Liver (tissue), 9 donors: ENCODE measurements around the gene COX10. TPM values are rescaled to one million over a fixed set of nuclear protein-coding genes. Genes with fewer than 3 reads are reported as not detected.

Experiments used
- DNase-seq: peaks from one replicate; pipeline ENCODE4 v3.0.0-alpha.2; 2017; ENCODE audit warnings: low spot score
- H3K27ac ChIP-seq, 2 donors: one replicate each; pipeline ENCODE4 v1.7.0; 2013; ENCODE audit warnings: inconsistent platforms in 2 of 2, low read length in 2 of 2, control low read depth in 1 of 2, low read depth in 1 of 2, mild to moderate bottlenecking in 1 of 2
- H3K27me3 ChIP-seq, 4 donors: one replicate each; pipeline versions ENCODE4 v1.6.1 to v1.7.0; 2013; ENCODE audit warnings: low read length in 3 of 4, inconsistent platforms in 1 of 4, mild to moderate bottlenecking in 1 of 4, moderate library complexity in 1 of 4; ENCODE audit not compliant: control insufficient read depth in 4 of 4, insufficient read depth in 4 of 4
- H3K36me3 ChIP-seq, 4 donors: one replicate each; pipeline versions ENCODE4 v1.6.1 to v1.7.0; 2013; ENCODE audit warnings: low read length in 3 of 4, mild to moderate bottlenecking in 3 of 4, low read depth in 1 of 4, moderate library complexity in 1 of 4; ENCODE audit not compliant: control insufficient read depth in 4 of 4, insufficient read depth in 3 of 4
- H3K4me1 ChIP-seq, 4 donors: one replicate each; pipeline versions ENCODE4 v1.6.1 to v1.7.0; 2013; ENCODE audit warnings: low read length in 3 of 4, mild to moderate bottlenecking in 3 of 4, moderate library complexity in 1 of 4; ENCODE audit not compliant: control insufficient read depth in 4 of 4, insufficient read depth in 4 of 4
- H3K4me3 ChIP-seq, 3 donors: one replicate each; pipeline versions ENCODE4 v1.6.1 to v1.7.0; 2013; ENCODE audit warnings: low read length in 3 of 3, control low read depth in 1 of 3, low read depth in 1 of 3, mild to moderate bottlenecking in 1 of 3
- H3K9ac ChIP-seq, 2 donors: one replicate each; pipeline ENCODE4 v1.7.0; 2013; ENCODE audit warnings: low read length in 2 of 2, mild to moderate bottlenecking in 2 of 2, moderate library complexity in 2 of 2, control low read depth in 1 of 2, low read depth in 1 of 2
- H3K9me3 ChIP-seq, 4 donors: one replicate each; pipeline versions ENCODE4 v1.6.1 to v1.7.0; 2013; ENCODE audit warnings: low read length in 3 of 4; ENCODE audit not compliant: control insufficient read depth in 4 of 4
- EGR1 ChIP-seq, 2 donors: IDR thresholded peaks; 2 replicates each; pipeline ENCODE4 v1.6.1; 2016 to 2018; ENCODE audit warnings: antibody characterized with exemption in 2 of 2, low read depth in 2 of 2
- FOXA1 ChIP-seq: IDR thresholded peaks from 2 replicates; pipeline ENCODE4 v1.6.1; 2016; ENCODE audit warnings: antibody characterized with exemption
- FOXA2 ChIP-seq: IDR thresholded peaks from 2 replicates; pipeline ENCODE4 v1.6.1; 2016; ENCODE audit warnings: antibody characterized with exemption
- GABPA ChIP-seq, 2 donors: IDR thresholded peaks in 1 of 2; conservative IDR thresholded peaks in 1 of 2; 2 replicates each; pipeline ENCODE4 v1.6.1; 2016; ENCODE audit warnings: antibody characterized with exemption in 2 of 2, mild to moderate bottlenecking in 1 of 2, moderate library complexity in 1 of 2
- HNF4A ChIP-seq, 2 donors: conservative IDR thresholded peaks; 2 replicates each; pipeline ENCODE4 v1.6.1; 2016; ENCODE audit warnings: antibody characterized with exemption in 2 of 2, mild to moderate bottlenecking in 2 of 2
- HNF4G ChIP-seq: IDR thresholded peaks from 2 replicates; pipeline ENCODE4 v1.6.1; 2016; ENCODE audit warnings: antibody characterized with exemption
- JUND ChIP-seq, 2 donors: IDR thresholded peaks; 2 replicates each; pipeline ENCODE4 v1.6.1; 2016; ENCODE audit warnings: antibody characterized with exemption in 2 of 2
- NR2F2 ChIP-seq: IDR thresholded peaks from 2 replicates; pipeline ENCODE4 v1.6.1; 2016; ENCODE audit warnings: antibody characterized with exemption
- RAD21 ChIP-seq, 2 donors: IDR thresholded peaks; 2 replicates each; pipeline ENCODE4 v1.6.1; 2016; ENCODE audit warnings: antibody characterized with exemption in 2 of 2, mild to moderate bottlenecking in 2 of 2
- RXRA ChIP-seq, 2 donors: IDR thresholded peaks; 2 replicates each; pipeline ENCODE4 v1.6.1; 2017 to 2018; ENCODE audit warnings: antibody characterized with exemption in 2 of 2, mild to moderate bottlenecking in 1 of 2
- SP1 ChIP-seq: IDR thresholded peaks from 2 replicates; pipeline ENCODE4 v1.6.1; 2018; ENCODE audit warnings: antibody characterized with exemption, mild to moderate bottlenecking
- TAF1 ChIP-seq: conservative IDR thresholded peaks from 2 replicates; pipeline ENCODE4 v1.6.1; 2016; ENCODE audit warnings: antibody characterized with exemption, mild to moderate bottlenecking
- YY1 ChIP-seq: IDR thresholded peaks from 2 replicates; pipeline ENCODE4 v1.6.1; 2016; ENCODE audit warnings: antibody characterized with exemption, mild to moderate bottlenecking
- WGBS: extraction: QIAGEN DNeasy Blood & Tissue Kit; methylation state at CpG from one replicate; pipeline ENCODE4 v1.1.7; 2013; 5-methylcytosine and 5-hydroxymethylcytosine counted together
- polyA plus RNA-seq, 2 donors: library from polyadenylated mRNA; stranded (reverse) in 1 of 2; unstranded in 1 of 2; fragments of 200-250 nt in 1 of 2; fragments of >200 nt in 1 of 2; fragmentation: Nextera tagmentation in 1 of 2; extraction: Ambion mirVana in 1 of 2; gene quantifications; one replicate each; pipeline versions ENCODE4 v1.2.1 to v1.2.3, GENCODE V29; 2013 to 2015
- total RNA-seq, 2 donors: library from RNA; depleted of rRNA; stranded (reverse); fragments of >200 nt; gene quantifications; one replicate each; pipeline ENCODE4 v1.2.3, GENCODE V29; 2014
- TF ChIP-seq, protein P1 (sequence below): fragments of 150-350 bp; IDR thresholded peaks from 2 replicates; pipeline ENCODE4 v1.5.1; 2017; ENCODE audit warnings: improper control_type of control experiment, low read depth, low read length; ENCODE audit not compliant: missing input control
- TF ChIP-seq, protein P2 (sequence below): IDR thresholded peaks from 2 replicates; pipeline ENCODE4 v1.6.1; 2016; ENCODE audit warnings: antibody characterized with exemption
- TF ChIP-seq, protein P3 (sequence below): IDR thresholded peaks from 2 replicates; pipeline ENCODE4 v1.6.1; 2016; ENCODE audit warnings: antibody characterized with exemption, mild to moderate bottlenecking
- TF ChIP-seq, protein P4 (sequence below): IDR thresholded peaks from 2 replicates; pipeline ENCODE4 v1.6.1; 2016; ENCODE audit warnings: antibody characterized with exemption
- TF ChIP-seq, protein P5 (sequence below): IDR thresholded peaks from 2 replicates; pipeline ENCODE4 v1.6.1; 2016; ENCODE audit warnings: antibody characterized with exemption
- donor health status: healthy.
- donor health status: healthy.
- donor health status: healthy.
- donor health status: healthy.
- donor health status: healthy.

The COX10 gene
- total and polyA plus RNA-seq, 4 donors, result 7.0 to 15.1 (median 8.7) TPM

DNA sequence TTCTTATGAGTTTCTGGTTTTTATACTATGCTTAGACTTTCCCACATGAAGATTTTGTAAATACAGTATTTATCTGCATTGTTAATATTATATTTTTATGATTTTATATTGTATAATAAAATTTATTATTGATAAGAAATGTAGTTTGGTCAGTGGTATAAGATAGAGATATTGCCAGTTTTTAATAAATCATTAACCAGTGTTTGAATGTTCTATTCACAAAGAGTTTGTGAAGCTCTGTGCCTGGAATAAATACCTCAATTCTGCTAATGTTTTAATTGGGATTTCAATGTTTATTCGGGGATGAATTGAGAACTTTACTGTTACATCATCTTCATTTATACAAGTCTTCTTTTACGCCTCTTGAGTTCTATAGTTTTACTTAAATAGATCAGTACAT is 16.9 kb downstream of the COX10 start:
- WGBS, result 34% methylated on average over 2 of the region's 2 CpGs
- Histone ChIP-seq H3K9ac (no peak overlapping the region), H3K9me3 (no peaks in the 10 kb centered on the region), H3K36me3 (peaks cover 0 to 3% (median under 1%) of the 10 kb centered on the region in 4 donors), H3K4me1 (peaks cover 0 to 4% (median 3%) of the 10 kb centered on the region in 4 donors), H3K4me3 (no peak overlapping the region), H3K27ac (no peak overlapping the region), H3K27me3 (no peaks in the 10 kb centered on the region)
- no peak for DNase-seq
- no peak for TF ChIP-seq HNF4G
- TF ChIP-seq, protein P1, sequence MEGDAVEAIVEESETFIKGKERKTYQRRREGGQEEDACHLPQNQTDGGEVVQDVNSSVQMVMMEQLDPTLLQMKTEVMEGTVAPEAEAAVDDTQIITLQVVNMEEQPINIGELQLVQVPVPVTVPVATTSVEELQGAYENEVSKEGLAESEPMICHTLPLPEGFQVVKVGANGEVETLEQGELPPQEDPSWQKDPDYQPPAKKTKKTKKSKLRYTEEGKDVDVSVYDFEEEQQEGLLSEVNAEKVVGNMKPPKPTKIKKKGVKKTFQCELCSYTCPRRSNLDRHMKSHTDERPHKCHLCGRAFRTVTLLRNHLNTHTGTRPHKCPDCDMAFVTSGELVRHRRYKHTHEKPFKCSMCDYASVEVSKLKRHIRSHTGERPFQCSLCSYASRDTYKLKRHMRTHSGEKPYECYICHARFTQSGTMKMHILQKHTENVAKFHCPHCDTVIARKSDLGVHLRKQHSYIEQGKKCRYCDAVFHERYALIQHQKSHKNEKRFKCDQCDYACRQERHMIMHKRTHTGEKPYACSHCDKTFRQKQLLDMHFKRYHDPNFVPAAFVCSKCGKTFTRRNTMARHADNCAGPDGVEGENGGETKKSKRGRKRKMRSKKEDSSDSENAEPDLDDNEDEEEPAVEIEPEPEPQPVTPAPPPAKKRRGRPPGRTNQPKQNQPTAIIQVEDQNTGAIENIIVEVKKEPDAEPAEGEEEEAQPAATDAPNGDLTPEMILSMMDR, result no peak
- TF ChIP-seq, protein P2, sequence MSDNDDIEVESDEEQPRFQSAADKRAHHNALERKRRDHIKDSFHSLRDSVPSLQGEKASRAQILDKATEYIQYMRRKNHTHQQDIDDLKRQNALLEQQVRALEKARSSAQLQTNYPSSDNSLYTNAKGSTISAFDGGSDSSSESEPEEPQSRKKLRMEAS, result no peak
- TF ChIP-seq RAD21 (IDR thresholded peaks at IDR 0.05), result no peak
- TF ChIP-seq EGR1 (IDR thresholded peaks at IDR 0.05; ENCODE audit: low read depth in 2 of 2), result no peak
- no peak for TF ChIP-seq FOXA1
- no peak for TF ChIP-seq FOXA2
- no peak for TF ChIP-seq GABPA (IDR thresholded peaks at IDR 0.05 in 1 of 2, conservative IDR thresholded peaks at IDR 0.05 in 1 of 2)
- TF ChIP-seq, protein P3, sequence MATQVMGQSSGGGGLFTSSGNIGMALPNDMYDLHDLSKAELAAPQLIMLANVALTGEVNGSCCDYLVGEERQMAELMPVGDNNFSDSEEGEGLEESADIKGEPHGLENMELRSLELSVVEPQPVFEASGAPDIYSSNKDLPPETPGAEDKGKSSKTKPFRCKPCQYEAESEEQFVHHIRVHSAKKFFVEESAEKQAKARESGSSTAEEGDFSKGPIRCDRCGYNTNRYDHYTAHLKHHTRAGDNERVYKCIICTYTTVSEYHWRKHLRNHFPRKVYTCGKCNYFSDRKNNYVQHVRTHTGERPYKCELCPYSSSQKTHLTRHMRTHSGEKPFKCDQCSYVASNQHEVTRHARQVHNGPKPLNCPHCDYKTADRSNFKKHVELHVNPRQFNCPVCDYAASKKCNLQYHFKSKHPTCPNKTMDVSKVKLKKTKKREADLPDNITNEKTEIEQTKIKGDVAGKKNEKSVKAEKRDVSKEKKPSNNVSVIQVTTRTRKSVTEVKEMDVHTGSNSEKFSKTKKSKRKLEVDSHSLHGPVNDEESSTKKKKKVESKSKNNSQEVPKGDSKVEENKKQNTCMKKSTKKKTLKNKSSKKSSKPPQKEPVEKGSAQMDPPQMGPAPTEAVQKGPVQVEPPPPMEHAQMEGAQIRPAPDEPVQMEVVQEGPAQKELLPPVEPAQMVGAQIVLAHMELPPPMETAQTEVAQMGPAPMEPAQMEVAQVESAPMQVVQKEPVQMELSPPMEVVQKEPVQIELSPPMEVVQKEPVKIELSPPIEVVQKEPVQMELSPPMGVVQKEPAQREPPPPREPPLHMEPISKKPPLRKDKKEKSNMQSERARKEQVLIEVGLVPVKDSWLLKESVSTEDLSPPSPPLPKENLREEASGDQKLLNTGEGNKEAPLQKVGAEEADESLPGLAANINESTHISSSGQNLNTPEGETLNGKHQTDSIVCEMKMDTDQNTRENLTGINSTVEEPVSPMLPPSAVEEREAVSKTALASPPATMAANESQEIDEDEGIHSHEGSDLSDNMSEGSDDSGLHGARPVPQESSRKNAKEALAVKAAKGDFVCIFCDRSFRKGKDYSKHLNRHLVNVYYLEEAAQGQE, result no peak
- no peak for TF ChIP-seq JUND (IDR thresholded peaks at IDR 0.05)
- TF ChIP-seq NR2F2, result no peak
- no peak for TF ChIP-seq YY1
- TF ChIP-seq HNF4A (conservative IDR thresholded peaks at IDR 0.05), result no peak
- TF ChIP-seq, protein P4, sequence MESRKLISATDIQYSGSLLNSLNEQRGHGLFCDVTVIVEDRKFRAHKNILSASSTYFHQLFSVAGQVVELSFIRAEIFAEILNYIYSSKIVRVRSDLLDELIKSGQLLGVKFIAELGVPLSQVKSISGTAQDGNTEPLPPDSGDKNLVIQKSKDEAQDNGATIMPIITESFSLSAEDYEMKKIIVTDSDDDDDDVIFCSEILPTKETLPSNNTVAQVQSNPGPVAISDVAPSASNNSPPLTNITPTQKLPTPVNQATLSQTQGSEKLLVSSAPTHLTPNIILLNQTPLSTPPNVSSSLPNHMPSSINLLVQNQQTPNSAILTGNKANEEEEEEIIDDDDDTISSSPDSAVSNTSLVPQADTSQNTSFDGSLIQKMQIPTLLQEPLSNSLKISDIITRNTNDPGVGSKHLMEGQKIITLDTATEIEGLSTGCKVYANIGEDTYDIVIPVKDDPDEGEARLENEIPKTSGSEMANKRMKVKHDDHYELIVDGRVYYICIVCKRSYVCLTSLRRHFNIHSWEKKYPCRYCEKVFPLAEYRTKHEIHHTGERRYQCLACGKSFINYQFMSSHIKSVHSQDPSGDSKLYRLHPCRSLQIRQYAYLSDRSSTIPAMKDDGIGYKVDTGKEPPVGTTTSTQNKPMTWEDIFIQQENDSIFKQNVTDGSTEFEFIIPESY, result no peak
- no peak for TF ChIP-seq RXRA (IDR thresholded peaks at IDR 0.05)
- TF ChIP-seq SP1, result no peak
- no peak for TF ChIP-seq TAF1
- TF ChIP-seq, protein P5, sequence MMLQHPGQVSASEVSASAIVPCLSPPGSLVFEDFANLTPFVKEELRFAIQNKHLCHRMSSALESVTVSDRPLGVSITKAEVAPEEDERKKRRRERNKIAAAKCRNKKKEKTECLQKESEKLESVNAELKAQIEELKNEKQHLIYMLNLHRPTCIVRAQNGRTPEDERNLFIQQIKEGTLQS, result no peak
